Measurements from ENCODE around the gene LRRC46. TPM values are rescaled to one million over a fixed set of nuclear protein-coding genes. Genes with fewer than 3 reads are reported as not detected.
A peak's percentile ranks its signal among the peaks of the same experiment; 100 is the strongest.

The LRRC46 gene
- total RNA-seq, 5 donors from 2014 or later (not counting 1 experiment from before 2014, with no cell fraction given): 0.20 to 1.0 (median 0.88) TPM

DNA sequence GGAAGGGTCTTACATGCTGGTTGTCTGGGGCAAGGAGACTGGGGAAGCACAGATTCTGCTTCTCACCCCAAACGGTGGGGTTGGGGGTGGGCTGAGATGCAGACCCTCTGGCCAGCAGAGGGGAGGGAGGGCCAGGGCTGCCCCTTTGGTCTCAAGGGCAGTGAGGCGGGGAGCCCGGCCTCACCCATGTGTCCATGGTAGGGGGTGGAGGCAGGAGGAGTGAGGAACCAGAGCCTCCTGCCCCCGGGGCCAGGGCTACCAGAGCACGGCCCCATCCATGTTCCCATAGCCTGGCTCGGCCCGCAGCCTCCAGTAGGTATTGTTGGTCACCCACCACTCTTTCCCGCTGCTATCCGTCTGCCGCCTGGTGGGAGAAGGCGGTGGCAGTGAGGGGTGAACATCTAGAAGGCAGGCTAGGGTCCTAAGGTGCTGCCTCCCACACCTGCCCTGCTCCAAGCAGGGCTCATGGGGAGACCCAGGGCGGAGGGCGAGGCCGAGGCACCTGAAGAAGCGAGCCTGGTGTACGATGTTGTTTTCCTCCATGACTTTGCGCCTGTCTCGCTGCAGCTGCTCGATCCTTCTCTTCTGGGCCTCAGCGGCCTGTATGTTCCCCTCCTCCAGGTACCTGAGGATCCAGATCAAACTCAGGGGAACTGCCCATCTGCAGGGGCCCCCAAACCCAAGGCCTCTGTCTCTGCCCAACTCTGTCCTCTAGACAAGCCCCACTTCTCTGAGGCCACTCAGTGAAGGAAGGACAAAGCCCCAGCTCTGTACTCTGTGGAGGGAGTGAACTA is 23.2 kb upstream of the LRRC46 start:
- peaks cover 48% of the 10 kb centered on the region for H3K36me3 Mint-ChIP-seq
- no peak overlapping the region for H3K27ac ChIP-seq (ENCODE audit: low read length)
- H3K4me3 ChIP-seq (ENCODE audit: control insufficient read depth in 1 of 2, extremely low read depth in 1 of 2, low read length in 1 of 2): no peak overlapping the region
- peak overlapping the region in 1 of 2 donors; percentile 58 for H3K27ac Mint-ChIP-seq
- no peak overlapping the region for H3K4me3 Mint-ChIP-seq
- H3K4me1 Mint-ChIP-seq: peaks cover 0 to 21% (median 9%) of the 10 kb centered on the region in 3 donors
- peak in 1 of 35 experiments; percentile 11 for DNase-seq
- ATAC-seq (replicated peaks in 1 of 4): no peak
- ChIA-PET CTCF (interaction anchor here in 1 of 2 donors (0.7 kb wide), 1 partner anchor 49 kb away, joined by 3 read pairs; no protein-coding TSS in a partner anchor), POLR2A (no interaction called here)
- peaks cover 25 to 53% of the 10 kb centered on the region in 2 donors for H3K36me3 ChIP-seq (ENCODE audit: control insufficient read depth in 2 of 2, extremely low read depth in 1 of 2, insufficient read depth in 1 of 2, low read length in 1 of 2)
- no peaks in the 10 kb centered on the region for H3K27me3 Mint-ChIP-seq
- WGBS (ENCODE audit: insufficient coverage): 97% methylated on average over 15 of the region's 20 CpGs
- peaks cover 0 to 4% of the 10 kb centered on the region in 2 experiments for H3K4me1 ChIP-seq (ENCODE audit: control insufficient read depth in 1 of 2, extremely low read depth in 1 of 2, insufficient read depth in 2 of 2, low read length in 2 of 2)
- no peaks in the 10 kb centered on the region for H3K9me3 Mint-ChIP-seq
- H3K27me3 ChIP-seq (replicated peaks in 1 of 2; ENCODE audit: control insufficient read depth in 2 of 2, extremely low read depth in 1 of 2, insufficient read depth in 2 of 2, low read length in 1 of 2): peaks cover 0 to 3% of the 10 kb centered on the region in 2 experiments
- no peaks in the 10 kb centered on the region for H3K9me3 ChIP-seq

- no peak overlapping the region for H3K27ac ChIP-seq (ENCODE audit: low read length)
- no peak overlapping the region for H3K4me3 ChIP-seq (ENCODE audit: control insufficient read depth in 1 of 2, extremely low read depth in 1 of 2, low read length in 1 of 2)
- peaks cover 27 to 61% of the 10 kb centered on the region in 2 donors for H3K36me3 ChIP-seq (ENCODE audit: control insufficient read depth in 2 of 2, extremely low read depth in 1 of 2, insufficient read depth in 1 of 2, low read length in 1 of 2)
- Mint-ChIP-seq H3K27me3 (no peaks in the 10 kb centered on the region), H3K4me3 (no peak overlapping the region), H3K27ac (no peak overlapping the region), H3K4me1 (peaks cover 0 to 21% (median 9%) of the 10 kb centered on the region in 3 donors), H3K9me3 (no peaks in the 10 kb centered on the region), H3K36me3 (peaks cover 48% of the 10 kb centered on the region)
- WGBS (ENCODE audit: insufficient coverage): 98% methylated on average over 18 of the region's 22 CpGs
- no peaks in the 10 kb centered on the region for H3K9me3 ChIP-seq
- ATAC-seq (replicated peaks in 1 of 4) (no peak), DNase-seq (no peak)
- H3K27me3 ChIP-seq (replicated peaks in 1 of 2; ENCODE audit: control insufficient read depth in 2 of 2, extremely low read depth in 1 of 2, insufficient read depth in 2 of 2, low read length in 1 of 2): no peaks in the 10 kb centered on the region
- H3K4me1 ChIP-seq (ENCODE audit: control insufficient read depth in 1 of 2, extremely low read depth in 1 of 2, insufficient read depth in 2 of 2, low read length in 2 of 2): peaks cover 0 to 4% of the 10 kb centered on the region in 2 experiments
- CTCF ChIA-PET: interaction anchor here (0.6 to 0.7 kb wide), 2 partner anchors 35 to 49 kb away, joined by 3 read pairs; no protein-coding TSS in a partner anchor
- POLR2A ChIA-PET: no interaction called here
Measured at GRCh38 chr17:47808830-47809480, 22.5 kb upstream of the LRRC46 start.

- Histone ChIP-seq H3K9me3 (no peaks in the 10 kb centered on the region), H3K27me3 (replicated peaks in 1 of 2; ENCODE audit: control insufficient read depth in 2 of 2, extremely low read depth in 1 of 2, insufficient read depth in 2 of 2, low read length in 1 of 2) (no peaks in the 10 kb centered on the region), H3K27ac (ENCODE audit: low read length) (peak overlapping the region; percentile 68), H3K36me3 (ENCODE audit: control insufficient read depth in 2 of 2, extremely low read depth in 1 of 2, insufficient read depth in 1 of 2, low read length in 1 of 2) (peaks cover 35 to 74% of the 10 kb centered on the region in 2 donors), H3K4me1 (ENCODE audit: control insufficient read depth in 1 of 2, extremely low read depth in 1 of 2, insufficient read depth in 2 of 2, low read length in 2 of 2) (peaks cover 0 to 4% of the 10 kb centered on the region in 2 experiments), H3K4me3 (ENCODE audit: control insufficient read depth in 1 of 2, extremely low read depth in 1 of 2, low read length in 1 of 2) (no peak overlapping the region)
- peak in 10 of 35 experiments; percentile 15 to 58 (median 20) for DNase-seq
- ChIA-PET CTCF (interaction anchor here in 1 of 2 donors (1.3 kb wide), 1 partner anchor 145 kb away, joined by 4 read pairs; no protein-coding TSS in a partner anchor), POLR2A (interaction anchor here (0.6 to 0.7 kb wide), 2 partner anchors 156 to 1001 kb away, joined by 5 to 6 read pairs; no protein-coding TSS in a partner anchor)
- Mint-ChIP-seq H3K27me3 (no peaks in the 10 kb centered on the region), H3K27ac (peak overlapping the region; percentile 77 to 87), H3K4me3 (no peak overlapping the region), H3K36me3 (peaks cover 52% of the 10 kb centered on the region), H3K9me3 (no peaks in the 10 kb centered on the region), H3K4me1 (peaks cover 0 to 21% (median 9%) of the 10 kb centered on the region in 3 donors)
- ATAC-seq (replicated peaks in 1 of 4): peak; percentile 19 to 72 (median 49)
- WGBS (ENCODE audit: insufficient coverage): 81% methylated on average over 3 of the region's 10 CpGs
Measured at GRCh38 chr17:47810200-47810821, 21.2 kb upstream of the LRRC46 start.

DNA sequence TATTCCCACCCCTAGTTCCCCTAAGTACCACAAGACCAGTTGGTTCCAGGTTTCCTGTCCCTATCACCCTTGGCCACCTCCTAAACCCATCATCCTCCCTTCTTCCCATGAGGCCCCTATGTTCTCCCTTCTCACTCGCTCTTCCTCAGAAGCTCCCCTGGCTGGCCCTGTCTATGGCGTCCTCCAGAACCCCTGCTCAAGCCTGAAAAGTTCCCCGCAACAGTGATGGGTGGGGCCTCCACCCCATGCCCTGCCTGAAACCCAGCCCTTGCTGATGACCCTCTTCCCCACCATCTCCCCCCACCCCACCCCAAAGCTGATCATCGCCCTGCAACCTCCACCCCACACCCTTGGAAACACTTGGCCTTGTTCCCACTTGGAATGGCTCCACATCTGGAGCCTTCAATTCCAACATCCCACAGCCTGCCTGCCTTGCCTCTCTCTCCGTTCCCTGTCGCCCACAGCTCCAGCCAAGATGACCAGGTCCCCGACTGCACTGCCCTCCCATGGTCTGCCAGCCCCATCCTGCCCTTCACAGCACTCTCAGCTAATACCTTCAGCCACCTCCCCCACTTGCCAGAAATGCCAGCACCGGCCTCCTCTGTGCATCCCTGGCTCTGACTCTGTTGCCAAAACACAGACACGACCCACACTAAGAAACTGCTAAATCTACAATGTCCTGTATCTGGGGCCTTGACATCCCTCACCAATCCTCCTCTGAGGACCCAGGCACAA is 20.4 kb upstream of the LRRC46 start:
- DNase-seq: no peak
- CTCF ChIA-PET: interaction anchor here in 1 of 2 donors (1.3 kb wide), 1 partner anchor 146 kb away, joined by 4 read pairs; no protein-coding TSS in a partner anchor
- POLR2A ChIA-PET: interaction anchor here (0.6 kb wide), 2 partner anchors 42 to 157 kb away, joined by 3 to 6 read pairs; no protein-coding TSS in a partner anchor
- Histone ChIP-seq H3K9me3 (no peaks in the 10 kb centered on the region), H3K4me3 (ENCODE audit: control insufficient read depth in 1 of 2, extremely low read depth in 1 of 2, low read length in 1 of 2) (no peak overlapping the region), H3K27ac (ENCODE audit: low read length) (peak overlapping the region; percentile 68), H3K4me1 (ENCODE audit: control insufficient read depth in 1 of 2, extremely low read depth in 1 of 2, insufficient read depth in 2 of 2, low read length in 2 of 2) (peaks cover 0 to 4% of the 10 kb centered on the region in 2 experiments), H3K27me3 (replicated peaks in 1 of 2; ENCODE audit: control insufficient read depth in 2 of 2, extremely low read depth in 1 of 2, insufficient read depth in 2 of 2, low read length in 1 of 2) (no peaks in the 10 kb centered on the region), H3K36me3 (ENCODE audit: control insufficient read depth in 2 of 2, extremely low read depth in 1 of 2, insufficient read depth in 1 of 2, low read length in 1 of 2) (peaks cover 43 to 82% of the 10 kb centered on the region in 2 donors)
- no peak overlapping the region for H3K4me3 Mint-ChIP-seq
- peaks cover 0 to 21% (median 9%) of the 10 kb centered on the region in 3 donors for H3K4me1 Mint-ChIP-seq
- 83% methylated on average over 9 of the region's 9 CpGs for WGBS (ENCODE audit: insufficient coverage)
- H3K27ac Mint-ChIP-seq: peak overlapping the region; percentile 5 to 77
- peaks cover 59% of the 10 kb centered on the region for H3K36me3 Mint-ChIP-seq
- no peak for ATAC-seq (replicated peaks in 1 of 4)
- no peaks in the 10 kb centered on the region for H3K9me3 Mint-ChIP-seq
- H3K27me3 Mint-ChIP-seq: no peaks in the 10 kb centered on the region

- Histone ChIP-seq H3K4me1 (ENCODE audit: control insufficient read depth in 1 of 2, extremely low read depth in 1 of 2, insufficient read depth in 2 of 2, low read length in 2 of 2) (peaks cover 0 to 4% of the 10 kb centered on the region in 2 experiments), H3K9me3 (no peaks in the 10 kb centered on the region), H3K27me3 (replicated peaks in 1 of 2; ENCODE audit: control insufficient read depth in 2 of 2, extremely low read depth in 1 of 2, insufficient read depth in 2 of 2, low read length in 1 of 2) (no peaks in the 10 kb centered on the region), H3K4me3 (ENCODE audit: control insufficient read depth in 1 of 2, extremely low read depth in 1 of 2, low read length in 1 of 2) (no peak overlapping the region), H3K36me3 (ENCODE audit: control insufficient read depth in 2 of 2, extremely low read depth in 1 of 2, insufficient read depth in 1 of 2, low read length in 1 of 2) (peaks cover 49 to 88% of the 10 kb centered on the region in 2 donors), H3K27ac (ENCODE audit: low read length) (no peak overlapping the region)
- no peak for ATAC-seq (replicated peaks in 1 of 4)
- Mint-ChIP-seq H3K4me1 (peaks cover 0 to 21% (median 9%) of the 10 kb centered on the region in 3 donors), H3K36me3 (peaks cover 63% of the 10 kb centered on the region), H3K9me3 (no peaks in the 10 kb centered on the region), H3K27ac (peak overlapping the region; percentile 5 to 50), H3K27me3 (no peaks in the 10 kb centered on the region), H3K4me3 (no peak overlapping the region)
- no peak for DNase-seq
- POLR2A ChIA-PET: interaction anchor here in 1 of 2 donors (0.6 kb wide), 1 partner anchor 42 kb away, joined by 3 read pairs; no protein-coding TSS in a partner anchor
- 44% methylated on average over 2 of the region's 7 CpGs for WGBS (ENCODE audit: insufficient coverage)
- CTCF ChIA-PET: no interaction called here
Measured at GRCh38 chr17:47811709-47812108, 19.8 kb upstream of the LRRC46 start.

Data from T-cell (primary cell).